SK-N-SH treated with all-trans-retinoic acid at 6 μM for 48 hours (cell line): ENCODE measurements around the gene ECHS1.

Experiments used
- ARNTL ChIP-seq: fragments of 450-650 bp; formaldehyde crosslinking; IDR thresholded peaks from 2 replicates; pipeline ENCODE4 v1.5.0; 2020; ENCODE audit warnings: low read depth, mild to moderate bottlenecking, moderate library complexity, borderline replicate concordance
- PPARA ChIP-seq: fragments of 250-450 bp; sonication (Bioruptor Pico); IDR thresholded peaks from 2 replicates; pipeline ENCODE4 v1.5.0; 2020; ENCODE audit warnings: mild to moderate bottlenecking, borderline replicate concordance
- SNAI2 ChIP-seq: fragments of 250-450 bp; sonication (Bioruptor Pico); IDR thresholded peaks from 2 replicates; pipeline ENCODE4 v1.5.0; 2020; ENCODE audit warnings: mild to moderate bottlenecking, moderate library complexity
- ZC3H10 ChIP-seq: fragments of 250-450 bp; sonication (Bioruptor Pico); IDR thresholded peaks from 2 replicates; pipeline ENCODE4 v1.5.1; 2021; ENCODE audit warnings: mild to moderate bottlenecking, moderate library complexity
- ZFP3 ChIP-seq: fragments of 250-450 bp; sonication (Bioruptor Pico); IDR thresholded peaks from 2 replicates; pipeline ENCODE4 v1.5.0; 2020; ENCODE audit warnings: mild to moderate bottlenecking, moderate library complexity
- ZNF70 ChIP-seq: fragments of 450-650 bp; formaldehyde crosslinking; IDR thresholded peaks from 2 replicates; pipeline ENCODE4 v1.5.0; 2020; ENCODE audit warnings: mild to moderate bottlenecking, moderate library complexity
- TF ChIP-seq, protein P1 (sequence below): fragments of 250-450 bp; sonication (Bioruptor Pico); IDR thresholded peaks from 2 replicates; pipeline ENCODE4 v1.8.0; 2021; ENCODE audit warnings: low read depth, mild to moderate bottlenecking, moderate library complexity, borderline replicate concordance

DNA sequence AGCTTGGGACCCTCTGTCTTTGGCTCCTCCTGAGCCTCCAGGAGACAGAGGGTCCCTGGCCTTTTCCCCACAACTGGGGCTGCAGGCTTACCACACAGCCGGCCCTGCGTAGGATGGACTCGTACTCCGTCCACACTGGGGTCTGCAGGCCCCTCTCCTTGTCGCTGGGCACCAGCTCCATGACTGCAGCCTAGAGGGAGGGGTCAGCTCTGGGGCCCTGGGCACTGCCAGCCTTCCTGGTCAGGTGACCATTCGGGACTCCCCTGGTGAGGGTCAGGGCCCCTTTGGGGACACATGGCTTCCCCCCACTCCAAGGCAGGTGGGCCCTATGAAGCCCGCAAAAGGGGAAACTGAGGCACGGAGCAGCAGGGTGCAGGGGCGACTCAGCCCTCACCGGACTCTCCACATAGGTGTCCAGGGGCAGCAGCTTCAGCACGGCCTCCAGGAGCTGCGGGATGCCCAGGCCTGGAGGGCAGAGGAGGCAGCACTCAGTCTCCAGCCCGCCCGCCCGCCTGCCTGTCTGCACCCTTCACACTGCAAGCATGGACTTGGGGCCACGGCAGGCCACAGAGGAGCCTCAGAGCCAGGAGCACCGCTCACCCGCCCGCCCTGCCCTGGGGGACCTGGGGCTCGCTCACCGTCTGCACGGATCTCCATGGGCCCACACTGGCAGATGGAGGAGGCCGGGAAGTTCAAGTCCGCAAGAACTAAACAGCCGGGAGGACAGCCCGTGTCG lies 16.4 kb downstream of the ECHS1 start:
- TF ChIP-seq, protein P1, sequence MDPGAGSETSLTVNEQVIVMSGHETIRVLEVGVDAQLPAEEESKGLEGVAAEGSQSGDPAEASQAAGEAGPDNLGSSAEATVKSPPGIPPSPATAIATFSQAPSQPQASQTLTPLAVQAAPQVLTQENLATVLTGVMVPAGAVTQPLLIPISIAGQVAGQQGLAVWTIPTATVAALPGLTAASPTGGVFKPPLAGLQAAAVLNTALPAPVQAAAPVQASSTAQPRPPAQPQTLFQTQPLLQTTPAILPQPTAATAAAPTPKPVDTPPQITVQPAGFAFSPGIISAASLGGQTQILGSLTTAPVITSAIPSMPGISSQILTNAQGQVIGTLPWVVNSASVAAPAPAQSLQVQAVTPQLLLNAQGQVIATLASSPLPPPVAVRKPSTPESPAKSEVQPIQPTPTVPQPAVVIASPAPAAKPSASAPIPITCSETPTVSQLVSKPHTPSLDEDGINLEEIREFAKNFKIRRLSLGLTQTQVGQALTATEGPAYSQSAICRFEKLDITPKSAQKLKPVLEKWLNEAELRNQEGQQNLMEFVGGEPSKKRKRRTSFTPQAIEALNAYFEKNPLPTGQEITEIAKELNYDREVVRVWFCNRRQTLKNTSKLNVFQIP, result no peak
- TF ChIP-seq ZFP3 (no peak), ZC3H10 (CRISPR knock-in tag) (no peak), ARNTL (CRISPR knock-in tag) (no peak), PPARA (CRISPR knock-in tag) (no peak), SNAI2 (CRISPR knock-in tag) (no peak), ZNF70 (CRISPR knock-in tag) (no peak)
